IMR-90 (cell line): ENCODE results near the gene NLRC5.

Experiments used
- CEBPB ChIP-seq: IDR thresholded peaks from 2 replicates; pipeline ENCODE4 v1.6.1; 2012; ENCODE audit warnings: low read depth, low read length, improper control_type of control experiment
- CTCF ChIP-seq: conservative IDR thresholded peaks from 2 replicates; pipeline ENCODE4 v1.5.1; 2012; ENCODE audit warnings: mild to moderate bottlenecking, low read depth, low read length, improper control_type of control experiment
- MAZ ChIP-seq: IDR thresholded peaks from 2 replicates; pipeline ENCODE4 v1.6.1; 2012; ENCODE audit warnings: low read depth, mild to moderate bottlenecking, low read length, improper control_type of control experiment, moderate library complexity, borderline replicate concordance
- POLR2A ChIP-seq: IDR thresholded peaks from 2 replicates; pipeline ENCODE4 v1.6.1; 2012; ENCODE audit warnings: mild to moderate bottlenecking, low read depth, low read length
- RAD21 ChIP-seq: IDR thresholded peaks from 2 replicates; pipeline ENCODE4 v1.6.1; 2012; ENCODE audit warnings: low read length, improper control_type of control experiment

GRCh38 chr16:57093666-57094564, 104.6 kb downstream of the NLRC5 start:
- TF ChIP-seq CTCF, result no peak
- no peak for TF ChIP-seq MAZ
- TF ChIP-seq POLR2A, result no peak
- TF ChIP-seq RAD21, result no peak
- TF ChIP-seq CEBPB, result no peak
